ENCODE results near the gene SUSD1. TPM values are rescaled to one million over a fixed set of nuclear protein-coding genes. Genes with fewer than 3 reads are reported as not detected.

The SUSD1 gene
- total RNA-seq, 1 donor from 2014 or later: 33.8 TPM

GRCh38 chr9:112179816-112180215 lies 4.7 kb upstream of the SUSD1 start:
- TF ChIP-seq CTCF (IDR thresholded peaks at IDR 0.05; ENCODE audit: insufficient read depth, low read length, poor library complexity, severe bottlenecking): no peak
- no peak for DNase-seq (ENCODE audit: low read depth)

GRCh38 chr9:112176524-112176923 lies 1.4 kb upstream of the SUSD1 start:
- H3K4me3 ChIP-seq (ENCODE audit: low read depth, low read length): no peak overlapping the region
- no peaks in the 10 kb centered on the region for H3K36me3 ChIP-seq (ENCODE audit: control insufficient read depth, insufficient read depth, low read length)
- DNase-seq (ENCODE audit: low read depth): no peak
- no peak for TF ChIP-seq CTCF (IDR thresholded peaks at IDR 0.05; ENCODE audit: insufficient read depth, low read length, poor library complexity, severe bottlenecking)
- H3K27me3 ChIP-seq (ENCODE audit: control insufficient read depth, insufficient read depth, low read length): no peaks in the 10 kb centered on the region

More at GRCh38 chr9:112179816-112180215, 4.7 kb upstream of the SUSD1 start:
- Histone ChIP-seq H3K27me3 (ENCODE audit: control insufficient read depth, insufficient read depth, low read length) (no peaks in the 10 kb centered on the region), H3K4me3 (ENCODE audit: low read depth, low read length) (no peak overlapping the region), H3K36me3 (ENCODE audit: control insufficient read depth, insufficient read depth, low read length) (no peaks in the 10 kb centered on the region)

GRCh38 chr9:112175796-112176315 lies 759 bp upstream of the SUSD1 start:
- no peak for DNase-seq (ENCODE audit: low read depth)
- no peak for TF ChIP-seq CTCF (IDR thresholded peaks at IDR 0.05; ENCODE audit: insufficient read depth, low read length, poor library complexity, severe bottlenecking)
- H3K36me3 ChIP-seq (ENCODE audit: control insufficient read depth, insufficient read depth, low read length): no peaks in the 10 kb centered on the region
- H3K27me3 ChIP-seq (ENCODE audit: control insufficient read depth, insufficient read depth, low read length): no peaks in the 10 kb centered on the region
- peak overlapping the region; percentile 28 for H3K4me3 ChIP-seq (ENCODE audit: low read depth, low read length)

GRCh38 chr9:112174222-112174964 lies 704 bp downstream of the SUSD1 start:
- Histone ChIP-seq H3K36me3 (ENCODE audit: control insufficient read depth, insufficient read depth, low read length) (no peaks in the 10 kb centered on the region), H3K27me3 (ENCODE audit: control insufficient read depth, insufficient read depth, low read length) (no peaks in the 10 kb centered on the region), H3K4me3 (ENCODE audit: low read depth, low read length) (peak overlapping the region; percentile 28)
- no peak for TF ChIP-seq CTCF (IDR thresholded peaks at IDR 0.05; ENCODE audit: insufficient read depth, low read length, poor library complexity, severe bottlenecking)
- DNase-seq (ENCODE audit: low read depth): no peak

GRCh38 chr9:112173489-112174221 lies 1.4 kb downstream of the SUSD1 start:
- no peak for TF ChIP-seq CTCF (IDR thresholded peaks at IDR 0.05; ENCODE audit: insufficient read depth, low read length, poor library complexity, severe bottlenecking)
- Histone ChIP-seq H3K27me3 (ENCODE audit: control insufficient read depth, insufficient read depth, low read length) (no peaks in the 10 kb centered on the region), H3K4me3 (ENCODE audit: low read depth, low read length) (no peak overlapping the region), H3K36me3 (ENCODE audit: control insufficient read depth, insufficient read depth, low read length) (no peaks in the 10 kb centered on the region)
- no peak for DNase-seq (ENCODE audit: low read depth)
